ENCODE measurements around the gene CCDC83. TPM values are rescaled to one million over a fixed set of nuclear protein-coding genes. Genes with fewer than 3 reads are reported as not detected.
"Not testable (repeated sequence)": the region's sequence is repeated elsewhere in the genome, so short reads cannot be mapped to it uniquely, and the experiment has no call there.

CCDC83 gene
- total RNA-seq, 1 donor from 2014 or later: not detected

DNA sequence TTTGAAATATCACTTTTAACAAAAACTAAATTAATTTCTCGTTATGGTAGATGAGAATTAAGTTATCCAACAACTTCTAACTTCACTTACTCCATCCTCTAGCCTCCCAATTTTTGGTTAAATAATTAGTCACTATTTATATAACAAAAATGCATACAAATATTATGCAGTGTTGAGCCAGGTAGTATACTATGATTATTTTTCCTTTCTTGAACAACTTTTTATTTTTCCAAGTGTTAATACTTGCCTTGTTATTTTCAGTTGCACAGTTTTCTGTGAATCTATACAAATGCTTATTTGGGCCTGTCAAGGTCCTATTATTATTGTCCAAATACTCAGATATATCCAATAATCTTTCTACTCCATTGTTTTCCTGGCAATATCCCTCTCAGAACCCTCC is 19.9 kb upstream of the CCDC83 start:
- no peak for DNase-seq (ENCODE audit: low spot score)
- ATAC-seq: no peak

GRCh38 chr11:85835729-85836128 is 19.5 kb upstream of the CCDC83 start:
- no peak for DNase-seq (ENCODE audit: low spot score)
- no peak for ATAC-seq

- DNase-seq (ENCODE audit: low spot score); ATAC-seq: not testable (repeated sequence)
Observed at GRCh38 chr11:85840932-85841331, 14.3 kb upstream of the CCDC83 start.

- no peak for ATAC-seq
- no peak for DNase-seq (ENCODE audit: low spot score)
Observed at GRCh38 chr11:85843929-85844328, 11.3 kb upstream of the CCDC83 start.

GRCh38 chr11:85844439-85845123 is 10.6 kb upstream of the CCDC83 start:
- no peak for DNase-seq (ENCODE audit: low spot score)

GRCh38 chr11:85845124-85845631 is 10.0 kb upstream of the CCDC83 start:
- ATAC-seq (no peak), DNase-seq (ENCODE audit: low spot score) (no peak)

More at GRCh38 chr11:85844439-85845123, 10.6 kb upstream of the CCDC83 start:
- ATAC-seq: no peak

GRCh38 chr11:85847436-85847835 is 7.7 kb upstream of the CCDC83 start:
- ATAC-seq: no peak

DNA sequence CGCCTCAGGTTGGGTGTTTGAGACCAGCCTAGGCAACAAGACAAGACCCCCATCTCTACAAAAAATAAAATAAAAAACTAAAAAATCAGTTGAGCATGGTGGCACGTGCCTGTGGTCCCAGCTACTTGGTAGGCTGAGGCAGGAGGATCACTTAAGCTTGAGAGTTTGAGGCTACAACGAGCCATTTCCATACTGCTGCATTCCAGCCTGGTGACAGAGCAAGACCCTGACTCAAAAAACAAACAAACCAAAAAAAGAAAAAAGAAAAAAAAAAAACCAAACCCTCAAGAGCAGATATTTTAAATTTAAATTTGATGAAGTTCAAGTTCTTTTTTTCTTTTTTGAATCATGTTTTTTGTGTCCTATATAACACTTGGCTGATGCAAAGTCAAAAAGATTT is 7.2 kb upstream of the CCDC83 start:
- ATAC-seq (no peak), DNase-seq (ENCODE audit: low spot score) (no peak)

More at GRCh38 chr11:85847436-85847835, 7.7 kb upstream of the CCDC83 start:
- no peak for DNase-seq (ENCODE audit: low spot score)

GRCh38 chr11:85848556-85848955 is 6.6 kb upstream of the CCDC83 start:
- ATAC-seq (no peak), DNase-seq (ENCODE audit: low spot score) (no peak)

DNA sequence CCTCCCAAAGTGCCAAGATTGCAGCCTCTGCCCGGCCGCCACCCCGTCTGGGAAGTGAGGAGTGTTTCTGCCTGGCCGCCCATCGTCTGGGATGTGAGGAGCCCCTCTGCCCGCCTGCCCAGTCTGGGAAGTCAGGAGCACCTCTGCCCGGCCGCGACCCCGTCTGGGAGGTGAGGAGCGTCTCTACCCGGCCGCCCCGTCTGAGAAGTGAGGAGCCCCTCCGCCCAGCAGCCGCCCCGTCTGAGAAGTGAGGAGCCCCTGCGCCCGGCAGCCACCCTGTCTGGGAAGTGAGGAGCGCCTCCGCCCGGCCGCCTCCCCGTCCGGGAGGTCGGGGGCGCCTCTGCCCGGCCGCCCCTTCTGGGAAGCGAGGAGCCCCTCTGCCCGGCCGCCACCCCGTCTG is 2.4 kb upstream of the CCDC83 start:
- ATAC-seq; DNase-seq (ENCODE audit: low spot score): not testable (repeated sequence)

DNA sequence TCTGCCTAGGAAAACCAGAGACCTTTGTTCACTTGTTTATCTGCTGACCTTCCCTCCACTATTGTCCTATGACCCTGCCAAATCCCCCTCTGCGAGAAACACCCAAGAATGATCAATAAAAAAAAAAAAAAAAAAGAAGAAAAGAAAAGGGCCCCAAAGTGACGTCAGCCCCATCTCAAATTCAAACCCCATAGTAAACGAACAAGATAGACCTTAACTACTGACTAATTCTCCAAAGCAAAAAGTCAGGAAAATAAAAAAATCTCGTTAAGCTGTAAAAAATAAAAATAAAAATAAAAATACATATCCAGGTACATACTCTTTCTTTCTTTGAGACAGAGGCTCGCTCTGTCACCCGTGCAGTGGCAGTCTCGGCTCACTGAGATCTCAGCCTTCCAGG is 1.6 kb upstream of the CCDC83 start:
- not testable (repeated sequence) for ATAC-seq; DNase-seq (ENCODE audit: low spot score)

- no peak for DNase-seq (ENCODE audit: low spot score)
- no peak for ATAC-seq
Observed at GRCh38 chr11:85854212-85854556, 999 bp upstream of the CCDC83 start.

GRCh38 chr11:85854557-85855340 is 434 bp upstream of the CCDC83 start:
- ATAC-seq: peak; percentile 100
- peak; percentile 91 for DNase-seq (ENCODE audit: low spot score)

GRCh38 chr11:85857098-85857497 is 1.9 kb downstream of the CCDC83 start:
- ATAC-seq (no peak), DNase-seq (ENCODE audit: low spot score) (no peak)

DNA sequence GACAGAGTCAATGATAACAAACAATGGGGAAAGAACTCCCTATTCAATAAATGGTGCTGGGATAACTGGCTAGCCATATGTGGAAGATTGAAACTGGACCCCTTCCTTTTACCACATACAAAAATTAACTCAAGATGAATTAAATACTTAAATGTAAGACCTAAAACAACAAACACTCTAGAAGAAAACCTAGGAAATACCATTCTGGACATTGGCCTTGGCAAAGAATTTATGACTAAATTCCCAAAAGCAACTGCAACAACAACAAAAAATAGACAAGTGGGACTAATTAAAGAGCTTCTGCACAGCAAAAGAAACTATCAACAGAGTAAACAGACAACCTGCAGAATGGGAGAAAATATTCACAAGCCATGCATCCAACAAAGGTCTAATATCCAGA is 4.4 kb downstream of the CCDC83 start:
- DNase-seq (ENCODE audit: low spot score); ATAC-seq: not testable (repeated sequence)

GRCh38 chr11:85863855-85864254 is 8.7 kb downstream of the CCDC83 start:
- ATAC-seq (no peak), DNase-seq (ENCODE audit: low spot score) (no peak)

DNA sequence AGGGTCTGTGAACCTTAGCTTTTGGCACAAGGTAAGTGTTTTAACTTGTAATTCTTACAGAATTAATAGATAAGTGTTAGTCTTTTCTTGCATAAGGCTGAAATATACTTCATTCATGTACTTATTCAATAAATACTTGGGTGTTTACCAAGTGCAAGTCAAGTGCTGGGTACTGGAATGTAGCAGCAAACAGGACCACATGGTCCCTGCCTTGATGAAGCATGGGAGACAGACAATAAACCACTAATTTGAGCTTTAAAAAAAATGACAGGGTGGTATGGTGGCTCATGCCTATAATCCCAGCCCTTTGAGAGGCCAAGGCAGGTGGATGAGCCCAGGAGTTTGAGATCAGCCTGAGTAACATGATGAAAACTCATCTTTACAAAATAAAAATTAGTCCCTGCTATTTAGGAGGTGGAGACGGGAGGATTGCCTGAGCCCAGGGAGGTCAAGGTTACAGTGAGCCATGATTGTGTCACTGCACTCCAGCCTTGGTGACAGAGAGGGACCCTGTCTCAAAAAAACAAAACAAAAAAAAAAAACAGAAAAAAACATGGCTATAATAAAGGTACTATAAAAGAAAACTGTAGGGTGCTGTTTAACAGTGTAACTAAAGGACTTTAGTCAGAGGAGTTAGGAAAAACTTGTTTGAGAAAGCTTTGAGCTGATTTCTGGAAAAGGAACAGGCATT is 11.1 kb downstream of the CCDC83 start:
- no peak for ATAC-seq
- no peak for DNase-seq (ENCODE audit: low spot score)

GRCh38 chr11:85867751-85868150 is 12.6 kb downstream of the CCDC83 start:
- no peak for ATAC-seq
- no peak for DNase-seq (ENCODE audit: low spot score)

DNA sequence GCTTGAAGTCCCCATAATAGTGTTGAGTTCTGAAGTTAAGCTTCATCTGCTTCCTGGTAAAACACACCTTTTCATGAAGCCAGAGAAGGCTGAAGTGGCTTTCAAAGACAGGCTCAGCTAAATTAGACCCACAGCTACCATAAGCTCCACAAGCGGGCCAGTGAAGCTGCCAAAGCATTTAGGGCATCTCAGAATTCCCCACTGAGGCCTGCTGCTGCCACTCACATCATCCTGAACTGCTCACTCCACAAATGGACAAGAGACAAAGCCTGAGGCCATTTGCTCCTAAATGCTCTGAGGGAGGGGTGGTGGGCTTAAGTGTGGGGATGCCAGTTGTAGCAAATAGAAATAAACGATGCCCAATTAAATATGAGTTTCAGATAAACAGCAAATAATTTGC is 14.6 kb downstream of the CCDC83 start:
- ATAC-seq: no peak
- DNase-seq (ENCODE audit: low spot score): no peak

DNA sequence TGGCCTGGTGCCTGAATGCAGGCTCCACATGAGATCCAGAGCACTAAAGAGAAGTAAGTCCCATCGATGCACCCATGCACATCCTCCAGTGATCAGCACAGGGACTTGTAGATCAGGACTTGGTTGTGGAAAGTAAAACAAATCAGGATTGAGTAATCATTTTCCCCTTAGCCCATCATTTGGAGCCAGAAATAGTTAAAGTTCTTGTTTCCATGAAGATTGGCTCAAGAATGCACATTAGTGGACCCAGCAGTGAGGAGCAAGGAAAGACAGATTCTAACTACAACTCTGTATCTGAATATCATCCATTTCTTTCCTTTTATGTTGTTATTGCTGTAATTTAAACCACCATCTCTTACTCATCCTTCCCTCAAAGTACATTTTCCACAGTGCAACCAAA is 19.1 kb downstream of the CCDC83 start:
- DNase-seq (ENCODE audit: low spot score) (no peak), ATAC-seq (no peak)

DNA sequence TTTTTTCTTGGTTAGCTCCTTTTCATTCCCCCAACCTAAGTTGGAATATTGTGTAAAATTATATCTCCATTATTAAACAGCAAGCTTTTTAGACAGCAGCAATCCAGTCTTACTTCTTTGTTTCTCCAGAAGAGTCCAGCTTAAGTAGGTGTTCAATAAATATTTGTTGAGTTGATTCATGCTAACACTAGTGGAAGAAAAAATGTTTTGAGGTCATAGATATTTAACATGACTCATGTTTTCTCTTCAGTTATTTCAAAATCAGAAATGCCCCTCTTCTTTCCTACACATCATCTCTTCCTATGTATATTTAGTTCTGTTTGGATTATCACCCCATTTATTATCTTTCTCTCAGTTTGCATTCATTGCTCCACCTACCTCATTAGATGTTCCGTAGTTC is 20.3 kb downstream of the CCDC83 start:
- ATAC-seq (no peak), DNase-seq (ENCODE audit: low spot score) (no peak)

Data from left lobe of liver (tissue), 2 donors.